HS-5 (cell line): ENCODE data around the gene HOXD13.

Source experiments
- DNase-seq: peaks from one replicate; pipeline ENCODE4 v3.0.0-alpha.2; 2012; ENCODE audit warnings: low read depth

The HOXD13 gene

GRCh38 chr2:176081376-176081836 lies 11.1 kb upstream of the HOXD13 start:
- DNase-seq, result no peak

GRCh38 chr2:176081837-176082524 lies 10.5 kb upstream of the HOXD13 start:
- DNase-seq, result no peak

GRCh38 chr2:176082525-176082823 lies 10.0 kb upstream of the HOXD13 start:
- DNase-seq, result no peak

GRCh38 chr2:176082824-176083751 lies 9.4 kb upstream of the HOXD13 start:
- DNase-seq, result no peak

GRCh38 chr2:176083796-176084261 lies 8.7 kb upstream of the HOXD13 start, which contains the start of gene EVX2:
Gene EVX2 (minus strand): TSS chr2:176083962. CDS start chr2:176083776, 186 bp downstream.
- no peak for DNase-seq

- no peak for DNase-seq
Observed at GRCh38 chr2:176084611-176085119, 7.9 kb upstream of the HOXD13 start.

GRCh38 chr2:176085120-176085788 lies 7.3 kb upstream of the HOXD13 start:
- no peak for DNase-seq

GRCh38 chr2:176085861-176086771 lies 6.4 kb upstream of the HOXD13 start:
- no peak for DNase-seq

GRCh38 chr2:176087330-176088047 lies 5.0 kb upstream of the HOXD13 start:
- no peak for DNase-seq

GRCh38 chr2:176088048-176088936 lies 4.2 kb upstream of the HOXD13 start:
- no peak for DNase-seq

- DNase-seq, result no peak
Observed at GRCh38 chr2:176088937-176089842, 3.3 kb upstream of the HOXD13 start.

- no peak for DNase-seq
Observed at GRCh38 chr2:176089843-176090395, 2.6 kb upstream of the HOXD13 start.

GRCh38 chr2:176090862-176091261 lies 1.7 kb upstream of the HOXD13 start:
- no peak for DNase-seq

- DNase-seq, result no peak
Observed at GRCh38 chr2:176091329-176092258, 927 bp upstream of the HOXD13 start.

GRCh38 chr2:176093145-176093897 lies 800 bp downstream of the HOXD13 start:
- DNase-seq, result no peak

GRCh38 chr2:176093898-176094249 lies 1.4 kb downstream of the HOXD13 start:
- no peak for DNase-seq
